SK-N-SH treated with all-trans-retinoic acid at 6 μM for 48 hours (cell line): ENCODE results near the gene DEDD.

Experiments used
- ATAC-seq: fragments of 200-7000 bp; cut with Tn5 transposase; 3 replicates; pipeline ENCODE4 v1.9.1; 2020; ENCODE audit warnings: mild to moderate bottlenecking, moderate library complexity
- ARNTL ChIP-seq: fragments of 450-650 bp; formaldehyde crosslinking; IDR thresholded peaks from 2 replicates; pipeline ENCODE4 v1.5.0; 2020; ENCODE audit warnings: low read depth, mild to moderate bottlenecking, moderate library complexity, borderline replicate concordance
- BACH2 ChIP-seq: fragments of 250-450 bp; sonication (Bioruptor Pico); IDR thresholded peaks from 2 replicates; pipeline ENCODE4 v1.9.0; 2021; ENCODE audit warnings: mild to moderate bottlenecking, borderline replicate concordance
- CREB5 ChIP-seq: fragments of 250-450 bp; sonication (Bioruptor Pico); IDR thresholded peaks from 2 replicates; pipeline ENCODE4 v1.5.1; 2020; ENCODE audit warnings: low read depth, mild to moderate bottlenecking, moderate library complexity
- ESRRG ChIP-seq: fragments of 250-450 bp; sonication (Bioruptor Pico); IDR thresholded peaks from 2 replicates; pipeline ENCODE4 v1.6.1; 2021; ENCODE audit warnings: mild to moderate bottlenecking
- GLIS3 ChIP-seq: fragments of 250-450 bp; sonication (Bioruptor Pico); IDR thresholded peaks from 2 replicates; pipeline ENCODE4 v1.5.0; 2020; ENCODE audit warnings: mild to moderate bottlenecking, moderate library complexity
- ISL1 ChIP-seq: fragments of 250-450 bp; sonication (Bioruptor Pico); IDR thresholded peaks from 2 replicates; pipeline ENCODE4 v2.1.2; 2022; ENCODE audit warnings: mild to moderate bottlenecking, moderate library complexity
- OSR1 ChIP-seq: fragments of 250-450 bp; sonication (Bioruptor Pico); IDR thresholded peaks from 2 replicates; pipeline ENCODE4 v1.8.0; 2022; ENCODE audit warnings: moderate library complexity, mild to moderate bottlenecking, inconsistent platforms
- PATZ1 ChIP-seq: fragments of 250-450 bp; sonication (Bioruptor Pico); IDR thresholded peaks from 2 replicates; pipeline ENCODE4 v1.8.0; 2020; ENCODE audit warnings: mild to moderate bottlenecking, moderate library complexity, borderline replicate concordance
- PPARA ChIP-seq: fragments of 250-450 bp; sonication (Bioruptor Pico); IDR thresholded peaks from 2 replicates; pipeline ENCODE4 v1.5.0; 2020; ENCODE audit warnings: mild to moderate bottlenecking, borderline replicate concordance
- RARB ChIP-seq: fragments of 250-450 bp; sonication (Bioruptor Pico); IDR thresholded peaks from 2 replicates; pipeline ENCODE4 v1.8.0; 2021; ENCODE audit warnings: mild to moderate bottlenecking, moderate library complexity
- SNAI2 ChIP-seq: fragments of 250-450 bp; sonication (Bioruptor Pico); IDR thresholded peaks from 2 replicates; pipeline ENCODE4 v1.5.0; 2020; ENCODE audit warnings: mild to moderate bottlenecking, moderate library complexity
- TCF4 ChIP-seq: fragments of 250-450 bp; sonication (Bioruptor Pico); IDR thresholded peaks from 2 replicates; pipeline ENCODE4 v1.8.0; 2021; ENCODE audit warnings: mild to moderate bottlenecking, moderate library complexity, borderline replicate concordance
- TOX ChIP-seq: fragments of 250-450 bp; sonication (Bioruptor Pico); IDR thresholded peaks from 2 replicates; pipeline ENCODE4 v1.8.0; 2021; ENCODE audit warnings: mild to moderate bottlenecking, moderate library complexity, borderline replicate concordance
- ZFP3 ChIP-seq: fragments of 250-450 bp; sonication (Bioruptor Pico); IDR thresholded peaks from 2 replicates; pipeline ENCODE4 v1.5.0; 2020; ENCODE audit warnings: mild to moderate bottlenecking, moderate library complexity
- ZFP30 ChIP-seq: fragments of 450-650 bp; formaldehyde crosslinking; IDR thresholded peaks from 2 replicates; pipeline ENCODE4 v1.5.0; 2022; ENCODE audit warnings: mild to moderate bottlenecking, moderate library complexity
- ZNF565 ChIP-seq: fragments of 450-650 bp; formaldehyde crosslinking; conservative IDR thresholded peaks from 2 replicates; pipeline ENCODE4 v1.5.0; 2020; ENCODE audit warnings: low read depth, mild to moderate bottlenecking, moderate library complexity
- ZNF70 ChIP-seq: fragments of 450-650 bp; formaldehyde crosslinking; IDR thresholded peaks from 2 replicates; pipeline ENCODE4 v1.5.0; 2020; ENCODE audit warnings: mild to moderate bottlenecking, moderate library complexity
- ZNF8 ChIP-seq: fragments of 450-650 bp; formaldehyde crosslinking; IDR thresholded peaks from 2 replicates; pipeline ENCODE4 v1.5.0; 2020; ENCODE audit warnings: mild to moderate bottlenecking, moderate library complexity
- TF ChIP-seq, protein P1 (sequence below): fragments of 250-450 bp; sonication (Bioruptor Pico); IDR thresholded peaks from 2 replicates; pipeline ENCODE4 v1.5.0; 2020; ENCODE audit warnings: mild to moderate bottlenecking, moderate library complexity
- TF ChIP-seq, protein P2 (sequence below): fragments of 250-450 bp; sonication (Bioruptor Pico); IDR thresholded peaks from 2 replicates; pipeline ENCODE4 v1.5.1; 2021; ENCODE audit warnings: mild to moderate bottlenecking, moderate library complexity
- TF ChIP-seq, protein P3 (sequence below): fragments of 250-450 bp; sonication (Bioruptor Pico); IDR thresholded peaks from 2 replicates; pipeline ENCODE4 v1.8.0; 2021; ENCODE audit warnings: low read depth, mild to moderate bottlenecking, moderate library complexity, borderline replicate concordance

Gene DEDD

DNA sequence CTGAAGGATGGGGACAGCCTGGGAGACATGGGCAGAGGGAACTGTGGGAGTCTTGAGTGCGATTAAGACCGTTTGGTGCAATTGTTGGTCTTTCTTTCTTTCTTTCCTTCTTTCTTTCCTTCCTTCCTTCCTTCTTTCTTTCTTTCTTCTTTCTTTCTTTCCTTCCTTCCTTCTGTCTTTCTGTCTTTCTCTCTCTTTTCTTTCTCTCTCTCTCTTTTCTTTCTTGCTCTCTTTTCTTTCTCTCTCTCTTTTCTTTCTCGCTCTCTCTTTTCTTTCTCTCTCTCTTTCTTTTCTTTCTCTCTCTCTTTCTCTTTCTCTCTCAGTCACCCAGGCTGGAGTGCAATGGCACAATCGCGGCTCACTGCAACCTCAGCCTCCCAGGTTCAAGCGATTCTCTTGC lies 37.2 kb downstream of the DEDD start:
- no peak for ATAC-seq
- TF ChIP-seq GLIS3 (no peak), CREB5 (CRISPR knock-in tag) (no peak), ZFP30 (CRISPR knock-in tag) (no peak), ARNTL (no peak), RARB (CRISPR knock-in tag) (no peak), SNAI2 (CRISPR knock-in tag) (no peak), OSR1 (CRISPR knock-in tag) (no peak), PPARA (CRISPR knock-in tag) (no peak), PATZ1 (CRISPR knock-in tag) (no peak), ZNF70 (CRISPR knock-in tag) (no peak), ISL1 (CRISPR knock-in tag) (no peak), BACH2 (CRISPR knock-in tag) (no peak), TCF4 (CRISPR knock-in tag) (no peak), ZNF565 (no peak)
- TF ChIP-seq, protein P1, sequence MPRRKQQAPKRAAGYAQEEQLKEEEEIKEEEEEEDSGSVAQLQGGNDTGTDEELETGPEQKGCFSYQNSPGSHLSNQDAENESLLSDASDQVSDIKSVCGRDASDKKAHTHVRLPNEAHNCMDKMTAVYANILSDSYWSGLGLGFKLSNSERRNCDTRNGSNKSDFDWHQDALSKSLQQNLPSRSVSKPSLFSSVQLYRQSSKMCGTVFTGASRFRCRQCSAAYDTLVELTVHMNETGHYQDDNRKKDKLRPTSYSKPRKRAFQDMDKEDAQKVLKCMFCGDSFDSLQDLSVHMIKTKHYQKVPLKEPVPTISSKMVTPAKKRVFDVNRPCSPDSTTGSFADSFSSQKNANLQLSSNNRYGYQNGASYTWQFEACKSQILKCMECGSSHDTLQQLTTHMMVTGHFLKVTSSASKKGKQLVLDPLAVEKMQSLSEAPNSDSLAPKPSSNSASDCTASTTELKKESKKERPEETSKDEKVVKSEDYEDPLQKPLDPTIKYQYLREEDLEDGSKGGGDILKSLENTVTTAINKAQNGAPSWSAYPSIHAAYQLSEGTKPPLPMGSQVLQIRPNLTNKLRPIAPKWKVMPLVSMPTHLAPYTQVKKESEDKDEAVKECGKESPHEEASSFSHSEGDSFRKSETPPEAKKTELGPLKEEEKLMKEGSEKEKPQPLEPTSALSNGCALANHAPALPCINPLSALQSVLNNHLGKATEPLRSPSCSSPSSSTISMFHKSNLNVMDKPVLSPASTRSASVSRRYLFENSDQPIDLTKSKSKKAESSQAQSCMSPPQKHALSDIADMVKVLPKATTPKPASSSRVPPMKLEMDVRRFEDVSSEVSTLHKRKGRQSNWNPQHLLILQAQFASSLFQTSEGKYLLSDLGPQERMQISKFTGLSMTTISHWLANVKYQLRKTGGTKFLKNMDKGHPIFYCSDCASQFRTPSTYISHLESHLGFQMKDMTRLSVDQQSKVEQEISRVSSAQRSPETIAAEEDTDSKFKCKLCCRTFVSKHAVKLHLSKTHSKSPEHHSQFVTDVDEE, result no peak
- TF ChIP-seq, protein P2, sequence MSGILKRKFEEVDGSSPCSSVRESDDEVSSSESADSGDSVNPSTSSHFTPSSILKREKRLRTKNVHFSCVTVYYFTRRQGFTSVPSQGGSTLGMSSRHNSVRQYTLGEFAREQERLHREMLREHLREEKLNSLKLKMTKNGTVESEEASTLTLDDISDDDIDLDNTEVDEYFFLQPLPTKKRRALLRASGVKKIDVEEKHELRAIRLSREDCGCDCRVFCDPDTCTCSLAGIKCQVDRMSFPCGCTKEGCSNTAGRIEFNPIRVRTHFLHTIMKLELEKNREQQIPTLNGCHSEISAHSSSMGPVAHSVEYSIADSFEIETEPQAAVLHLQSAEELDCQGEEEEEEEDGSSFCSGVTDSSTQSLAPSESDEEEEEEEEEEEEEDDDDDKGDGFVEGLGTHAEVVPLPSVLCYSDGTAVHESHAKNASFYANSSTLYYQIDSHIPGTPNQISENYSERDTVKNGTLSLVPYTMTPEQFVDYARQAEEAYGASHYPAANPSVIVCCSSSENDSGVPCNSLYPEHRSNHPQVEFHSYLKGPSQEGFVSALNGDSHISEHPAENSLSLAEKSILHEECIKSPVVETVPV, result no peak

- no peak for TF ChIP-seq ESRRG (CRISPR knock-in tag)
- TF ChIP-seq SNAI2 (CRISPR knock-in tag), result no peak
- no peak for TF ChIP-seq PATZ1 (CRISPR knock-in tag)
- no peak for TF ChIP-seq GLIS3
- no peak for TF ChIP-seq ZFP30 (CRISPR knock-in tag)
- TF ChIP-seq ZFP3, result no peak
- TF ChIP-seq ARNTL, result no peak
- TF ChIP-seq, protein P2, result no peak
- no peak for TF ChIP-seq ZNF565
- no peak for TF ChIP-seq TOX
- no peak for TF ChIP-seq ZNF70 (CRISPR knock-in tag)
- no peak for TF ChIP-seq RARB (CRISPR knock-in tag)
- TF ChIP-seq, protein P1, result no peak
- TF ChIP-seq, protein P3, sequence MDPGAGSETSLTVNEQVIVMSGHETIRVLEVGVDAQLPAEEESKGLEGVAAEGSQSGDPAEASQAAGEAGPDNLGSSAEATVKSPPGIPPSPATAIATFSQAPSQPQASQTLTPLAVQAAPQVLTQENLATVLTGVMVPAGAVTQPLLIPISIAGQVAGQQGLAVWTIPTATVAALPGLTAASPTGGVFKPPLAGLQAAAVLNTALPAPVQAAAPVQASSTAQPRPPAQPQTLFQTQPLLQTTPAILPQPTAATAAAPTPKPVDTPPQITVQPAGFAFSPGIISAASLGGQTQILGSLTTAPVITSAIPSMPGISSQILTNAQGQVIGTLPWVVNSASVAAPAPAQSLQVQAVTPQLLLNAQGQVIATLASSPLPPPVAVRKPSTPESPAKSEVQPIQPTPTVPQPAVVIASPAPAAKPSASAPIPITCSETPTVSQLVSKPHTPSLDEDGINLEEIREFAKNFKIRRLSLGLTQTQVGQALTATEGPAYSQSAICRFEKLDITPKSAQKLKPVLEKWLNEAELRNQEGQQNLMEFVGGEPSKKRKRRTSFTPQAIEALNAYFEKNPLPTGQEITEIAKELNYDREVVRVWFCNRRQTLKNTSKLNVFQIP (CRISPR knock-in tag), result no peak
- TF ChIP-seq ISL1 (CRISPR knock-in tag), result no peak
- no peak for TF ChIP-seq ZNF8
- no peak for ATAC-seq
Measured at GRCh38 chr1:161094481-161094880, 38.0 kb downstream of the DEDD start.
